ENCODE measurements around the gene COL4A5.
"Not testable (repeated sequence)": the region's sequence is repeated elsewhere in the genome, so short reads cannot be mapped to it uniquely, and the experiment has no call there.

COL4A5 gene

GRCh38 chrX:108456971-108457477 lies 17.4 kb downstream of the COL4A5 start:
- peak; percentile 9 for DNase-seq

DNA sequence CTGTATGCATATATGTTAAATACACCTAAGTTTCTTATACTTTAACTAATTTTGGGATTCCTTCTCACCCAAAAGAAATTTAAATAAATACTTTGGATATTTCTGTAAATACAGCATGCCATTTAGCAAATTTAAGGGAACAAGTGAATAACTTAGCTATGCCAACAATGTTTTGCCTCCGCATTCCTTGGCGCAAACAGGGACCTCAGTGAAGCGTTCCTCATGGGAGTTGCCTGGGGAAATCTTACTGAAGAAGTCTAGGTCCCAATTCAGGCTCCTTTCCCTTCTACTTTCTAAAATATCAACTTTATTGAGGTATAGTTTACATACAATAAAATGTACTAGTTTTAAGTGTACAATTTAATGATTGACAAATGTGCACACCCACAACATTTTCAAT lies 25.0 kb downstream of the COL4A5 start:
- peak; percentile 42 for DNase-seq

DNA sequence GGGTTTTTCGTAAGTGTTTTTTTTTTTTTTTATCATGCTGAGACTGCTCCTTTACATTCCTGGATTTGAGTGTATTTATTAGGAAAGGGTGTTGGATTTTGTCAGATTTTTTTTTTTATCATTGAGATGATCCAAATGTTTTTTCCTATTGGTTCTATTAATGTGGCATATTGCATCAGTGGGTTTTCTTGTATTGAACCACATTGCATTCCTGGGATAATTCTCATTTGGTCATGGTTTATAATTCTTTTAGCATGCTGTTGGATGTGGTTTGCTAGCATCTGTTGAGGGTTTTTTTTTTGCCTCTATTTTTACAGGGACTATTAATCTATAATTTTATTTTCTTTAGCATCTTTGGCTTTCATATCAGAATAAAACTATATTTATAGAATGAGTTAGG lies 28.8 kb downstream of the COL4A5 start:
- DNase-seq: peak; percentile 16

- DNase-seq: no peak
Observed at GRCh38 chrX:108473979-108474378, 34.3 kb downstream of the COL4A5 start.

DNA sequence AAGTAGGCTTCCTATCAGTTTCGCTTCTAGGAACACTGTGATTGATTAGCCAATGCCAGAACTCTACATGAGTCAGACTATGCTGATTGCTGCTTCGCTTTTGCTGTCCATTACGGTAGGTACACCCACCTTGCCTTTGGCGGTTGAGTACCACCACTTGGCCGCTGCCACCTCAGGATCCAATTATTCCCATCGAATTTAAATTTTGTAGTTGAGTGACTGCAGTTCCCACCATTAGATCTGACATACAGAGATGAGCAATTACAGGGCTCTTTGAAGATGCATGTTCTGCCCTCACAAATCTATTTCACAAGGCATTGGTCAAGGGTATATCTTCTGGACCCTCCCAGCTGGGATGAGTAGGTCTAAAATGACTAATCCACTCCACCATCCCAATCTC lies 41.9 kb downstream of the COL4A5 start:
- DNase-seq: not testable (repeated sequence)

- DNase-seq: no peak
Observed at GRCh38 chrX:108484251-108484650, 44.6 kb downstream of the COL4A5 start.

- DNase-seq: no peak
Observed at GRCh38 chrX:108485960-108486359, 46.3 kb downstream of the COL4A5 start.

- peak; percentile 7 for DNase-seq
Observed at GRCh38 chrX:108494406-108495090, 54.9 kb downstream of the COL4A5 start.

GRCh38 chrX:108511721-108512120 lies 72.1 kb downstream of the COL4A5 start:
- no peak for DNase-seq

GRCh38 chrX:108516184-108516583 lies 76.5 kb downstream of the COL4A5 start:
- DNase-seq: peak; percentile 68

- no peak for DNase-seq
Observed at GRCh38 chrX:108527724-108528123, 88.1 kb downstream of the COL4A5 start.

DNA sequence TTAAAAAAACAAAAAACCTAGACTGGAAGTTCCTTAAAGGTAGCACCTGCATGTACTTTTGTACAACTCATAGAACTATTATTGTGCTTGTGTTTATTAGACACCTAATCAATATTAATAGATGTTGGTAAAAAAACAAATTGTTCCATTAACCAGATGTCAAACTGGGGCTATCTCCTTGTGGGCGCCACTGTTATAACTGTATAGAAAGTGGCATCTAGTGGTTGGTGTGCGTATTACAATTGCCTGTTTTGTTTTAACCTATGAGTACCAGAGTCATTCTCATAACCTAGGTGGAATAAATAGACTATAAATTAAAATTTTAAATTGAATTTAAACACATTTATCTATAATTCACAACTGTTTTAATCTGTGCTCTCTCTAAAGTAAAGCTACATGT lies 97.4 kb downstream of the COL4A5 start:
- no peak for DNase-seq

DNA sequence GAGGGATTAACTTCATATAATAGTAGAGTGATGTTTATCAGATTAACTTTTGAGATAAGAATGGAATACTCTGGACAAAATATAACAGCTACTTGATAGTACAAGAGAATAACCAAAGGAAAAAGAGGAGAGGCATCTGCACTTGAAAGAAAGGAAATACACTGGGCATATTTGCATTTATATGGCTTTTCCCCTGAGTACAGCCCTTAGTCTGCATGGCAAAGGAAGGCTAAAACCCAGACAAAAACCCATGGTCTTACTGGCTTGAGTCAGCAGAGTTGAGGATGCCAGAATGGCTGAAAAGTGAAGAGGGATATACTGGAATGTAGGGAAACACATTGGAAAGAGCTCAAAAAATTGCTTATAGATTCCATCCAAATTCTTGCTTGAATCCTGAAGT lies 101.6 kb downstream of the COL4A5 start:
- DNase-seq: no peak

DNA sequence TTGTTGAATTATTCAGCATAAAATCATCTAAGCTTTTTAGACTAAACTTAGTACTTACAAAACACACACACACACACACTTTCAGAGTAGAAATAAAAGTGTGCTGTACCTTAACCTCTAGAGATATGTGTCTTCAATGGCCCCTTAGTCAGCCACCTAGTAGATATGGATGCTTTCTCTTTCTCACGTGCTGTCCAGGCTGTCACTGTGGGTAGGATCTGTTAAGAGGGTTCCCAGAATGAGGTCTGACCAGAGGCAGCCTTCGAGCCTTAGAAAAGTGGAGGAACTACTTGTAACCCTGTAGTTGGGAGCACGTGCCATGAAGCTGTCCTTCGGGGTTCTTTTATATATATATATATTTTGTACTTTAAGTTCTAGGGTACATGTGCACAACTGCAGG lies 117.9 kb downstream of the COL4A5 start:
- DNase-seq: no peak

- DNase-seq: peak; percentile 31
Observed at GRCh38 chrX:108558217-108558616, 118.6 kb downstream of the COL4A5 start.

DNA sequence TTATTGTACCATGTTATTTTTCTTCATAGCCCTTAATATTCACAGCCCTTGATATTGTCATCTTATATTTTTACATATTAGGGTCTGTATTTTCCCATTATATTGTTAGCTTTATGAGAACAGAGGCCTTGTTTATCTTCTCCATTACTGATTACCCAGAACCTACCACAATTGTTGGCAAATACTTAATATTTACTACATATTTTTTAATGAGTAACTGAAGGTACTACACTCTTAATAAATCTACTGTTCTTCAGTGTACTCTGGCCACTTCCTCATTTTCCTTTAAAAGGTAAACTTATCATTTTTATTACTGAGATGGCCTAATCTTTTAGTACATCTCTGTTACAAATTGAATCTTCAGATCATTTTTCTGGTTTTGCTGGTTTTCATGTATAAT lies 133.5 kb downstream of the COL4A5 start:
- no peak for DNase-seq

DNA sequence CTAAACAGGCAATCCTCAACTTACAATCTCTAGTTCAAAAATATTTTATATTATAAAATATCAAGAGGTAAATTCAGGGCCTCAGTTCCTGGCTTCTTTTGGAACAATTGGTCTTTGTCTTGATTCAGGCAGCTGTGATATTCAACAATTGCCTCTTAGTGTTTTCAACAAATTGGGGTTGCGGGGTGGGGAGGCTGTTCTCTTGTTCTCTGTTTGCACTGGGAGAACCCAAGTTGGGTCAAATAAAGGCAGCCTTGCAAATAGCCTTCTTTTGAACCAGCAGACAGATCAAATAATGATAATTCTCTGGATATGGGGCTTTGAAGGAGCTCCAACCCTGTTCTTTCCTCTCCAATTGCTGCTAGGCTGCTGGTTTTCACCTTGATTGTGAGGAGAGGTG lies 142.5 kb downstream of the COL4A5 start:
- DNase-seq: no peak

- DNase-seq: no peak
Observed at GRCh38 chrX:108584617-108585211, 145.1 kb downstream of the COL4A5 start.

DNA sequence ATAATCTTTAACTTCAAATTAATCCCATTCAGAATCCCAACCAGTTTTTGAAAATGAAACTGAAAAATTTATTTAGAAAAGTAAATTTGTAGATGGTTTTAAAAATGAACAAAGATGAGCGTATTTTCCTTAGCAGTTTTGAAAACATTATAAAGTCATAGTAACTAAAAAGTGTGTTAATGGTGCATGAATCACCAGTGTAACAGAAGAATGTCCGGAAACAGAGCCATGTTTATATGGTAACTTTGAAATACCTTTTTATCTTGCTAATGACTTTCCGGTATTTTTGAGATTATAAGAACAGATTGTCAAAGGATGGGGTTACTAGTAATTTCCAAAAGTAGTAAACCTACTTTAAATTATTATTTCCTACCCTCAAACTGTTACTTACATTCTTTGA lies 150.9 kb downstream of the COL4A5 start:
- no peak for DNase-seq

- DNase-seq: no peak
Observed at GRCh38 chrX:108601276-108601675, 161.6 kb downstream of the COL4A5 start.

DNA sequence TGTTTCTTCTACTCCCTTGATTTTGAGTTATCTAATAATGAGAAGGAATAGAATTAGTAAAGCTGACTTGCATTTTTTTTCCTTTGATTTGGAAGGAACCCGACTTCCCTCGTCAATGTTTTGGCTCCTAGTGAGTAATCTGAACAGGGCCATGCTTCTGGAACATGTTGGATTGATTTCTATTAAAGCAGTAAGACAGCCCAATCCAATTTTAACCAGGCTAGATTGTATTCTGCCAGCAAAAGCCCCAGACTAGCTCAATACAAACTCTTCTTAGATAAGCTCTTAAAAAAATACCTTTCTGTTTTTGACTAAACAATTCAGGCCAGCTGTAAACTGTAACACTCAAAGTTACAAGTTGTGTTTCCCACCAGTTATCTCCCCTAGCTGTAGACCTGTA lies 170.5 kb downstream of the COL4A5 start:
- DNase-seq: no peak

DNA sequence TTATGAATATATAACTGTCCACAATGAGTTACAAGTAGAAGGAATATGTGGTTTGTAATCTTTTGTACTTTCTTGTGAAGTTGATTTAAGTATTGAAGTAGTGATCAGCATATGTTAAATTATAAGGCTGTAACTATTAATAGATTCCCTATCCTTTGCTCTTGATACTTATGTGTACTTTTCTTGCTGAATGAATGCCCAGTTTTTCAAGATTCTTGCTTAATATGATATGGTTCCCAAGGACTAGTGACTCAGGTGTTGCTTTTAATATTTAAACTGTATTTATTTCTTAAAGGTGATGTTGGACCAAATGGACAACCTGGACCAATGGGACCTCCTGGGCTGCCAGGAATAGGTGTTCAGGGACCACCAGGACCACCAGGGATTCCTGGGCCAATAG lies 175.0 kb downstream of the COL4A5 start:
- no peak for DNase-seq

GRCh38 chrX:108640817-108641216 lies 201.2 kb downstream of the COL4A5 start:
- DNase-seq: no peak

GRCh38 chrX:108641589-108642272 lies 202.1 kb downstream of the COL4A5 start:
- DNase-seq: no peak
